Neural crest cell (in vitro differentiated cells): Measurements from ENCODE around the gene REEP1. TPM values are rescaled to one million over a fixed set of nuclear protein-coding genes. Genes with fewer than 3 reads are reported as not detected.
A peak's percentile ranks its signal among the peaks of the same experiment; 100 is the strongest.

Experiments used
- DNase-seq: peaks from one replicate; pipeline ENCODE4 v3.0.0; 2021; ENCODE audit warnings: low read depth, mixed read lengths, low spot score
- H3K27ac Mint-ChIP-seq: one replicate; pipeline ENCODE4 v1.8.0; 2021; ENCODE audit warnings: mild to moderate bottlenecking, mixed read lengths; ENCODE audit not compliant: unreplicated experiment
- H3K27me3 Mint-ChIP-seq: 2 replicates; pipeline ENCODE4 v1.8.0; 2021; ENCODE audit warnings: low read depth, mild to moderate bottlenecking, mixed read lengths
- H3K36me3 Mint-ChIP-seq: 2 replicates; pipeline ENCODE4 v1.8.0; 2021; ENCODE audit warnings: low read depth, mild to moderate bottlenecking, mixed read lengths
- H3K4me1 Mint-ChIP-seq: 2 replicates; pipeline ENCODE4 v1.8.0; 2021; ENCODE audit warnings: mixed read lengths
- H3K4me3 Mint-ChIP-seq: one replicate; pipeline ENCODE4 v1.8.0; 2021; ENCODE audit warnings: mild to moderate bottlenecking, mixed read lengths
- H3K9me3 Mint-ChIP-seq: 2 replicates; pipeline ENCODE4 v1.8.0; 2021; ENCODE audit warnings: mixed read lengths
- CTCF ChIP-seq: fragments of 200-600 bp; sonication (generic); conservative IDR thresholded peaks from 2 replicates; pipeline ENCODE4 v1.5.0; 2021; ENCODE audit warnings: antibody characterized with exemption, mild to moderate bottlenecking
- total RNA-seq: library from RNA; stranded (reverse); gene quantifications from 2 replicates; pipeline ENCODE4 v1.2.1, GENCODE V29; 2021

The REEP1 gene
- total RNA-seq, 1 donor from 2014 or later = 12.3 TPM

- Mint-ChIP-seq H3K27ac (no peak overlapping the region), H3K36me3 (no peaks in the 10 kb centered on the region), H3K9me3 (no peaks in the 10 kb centered on the region), H3K4me1 (peaks cover 26% of the 10 kb centered on the region), H3K27me3 (no peaks in the 10 kb centered on the region), H3K4me3 (no peak overlapping the region)
- no peak for TF ChIP-seq CTCF
- no peak for DNase-seq
These were observed 112.6 kb downstream of the REEP1 start for GRCh38 chr2:86224645-86225355.

GRCh38 chr2:86223927-86224560, 113.4 kb downstream of the REEP1 start:
- no peak overlapping the region for H3K27ac Mint-ChIP-seq
- H3K4me3 Mint-ChIP-seq = no peak overlapping the region
- no peak for DNase-seq
- no peaks in the 10 kb centered on the region for H3K36me3 Mint-ChIP-seq
- no peaks in the 10 kb centered on the region for H3K27me3 Mint-ChIP-seq
- no peaks in the 10 kb centered on the region for H3K9me3 Mint-ChIP-seq
- H3K4me1 Mint-ChIP-seq = peaks cover 26% of the 10 kb centered on the region
- no peak for TF ChIP-seq CTCF

DNA sequence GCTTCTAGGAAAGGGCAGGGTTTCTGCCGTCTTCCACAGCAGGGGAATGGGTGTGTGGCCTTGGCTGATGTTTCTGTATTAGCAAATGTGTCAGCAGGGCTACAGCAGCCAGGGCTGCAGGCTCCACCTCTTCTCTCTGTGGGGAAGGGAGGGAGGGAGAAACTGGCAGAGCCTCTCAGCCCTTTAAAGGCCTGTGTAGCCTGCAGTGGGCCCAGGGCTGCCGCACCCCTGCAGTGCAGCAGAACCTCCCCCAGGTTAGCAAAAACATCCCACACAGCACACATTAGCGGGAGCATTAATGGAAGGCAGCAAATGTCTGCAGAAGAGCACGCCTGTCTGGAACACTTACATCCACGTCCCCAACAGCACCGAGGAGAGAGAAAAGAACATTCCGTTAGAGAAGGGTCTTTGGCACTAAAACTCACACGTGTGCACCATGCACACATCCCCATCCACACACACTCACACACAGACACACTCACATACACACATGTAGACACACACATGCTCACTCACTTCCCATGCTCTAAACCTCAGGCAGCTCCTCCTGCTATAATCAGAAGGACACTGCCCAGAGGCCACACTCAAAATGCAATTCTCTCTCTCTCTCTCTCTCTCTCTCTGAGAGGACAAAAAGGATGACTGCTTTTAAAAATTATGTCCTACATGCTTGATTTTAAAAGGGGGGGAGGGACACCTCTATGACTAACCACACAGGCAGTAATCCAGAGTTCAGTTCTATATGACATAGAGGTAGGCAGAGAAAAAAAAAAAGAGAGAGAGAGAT, 114.1 kb downstream of the REEP1 start:
- no peak overlapping the region for H3K27ac Mint-ChIP-seq

DNA sequence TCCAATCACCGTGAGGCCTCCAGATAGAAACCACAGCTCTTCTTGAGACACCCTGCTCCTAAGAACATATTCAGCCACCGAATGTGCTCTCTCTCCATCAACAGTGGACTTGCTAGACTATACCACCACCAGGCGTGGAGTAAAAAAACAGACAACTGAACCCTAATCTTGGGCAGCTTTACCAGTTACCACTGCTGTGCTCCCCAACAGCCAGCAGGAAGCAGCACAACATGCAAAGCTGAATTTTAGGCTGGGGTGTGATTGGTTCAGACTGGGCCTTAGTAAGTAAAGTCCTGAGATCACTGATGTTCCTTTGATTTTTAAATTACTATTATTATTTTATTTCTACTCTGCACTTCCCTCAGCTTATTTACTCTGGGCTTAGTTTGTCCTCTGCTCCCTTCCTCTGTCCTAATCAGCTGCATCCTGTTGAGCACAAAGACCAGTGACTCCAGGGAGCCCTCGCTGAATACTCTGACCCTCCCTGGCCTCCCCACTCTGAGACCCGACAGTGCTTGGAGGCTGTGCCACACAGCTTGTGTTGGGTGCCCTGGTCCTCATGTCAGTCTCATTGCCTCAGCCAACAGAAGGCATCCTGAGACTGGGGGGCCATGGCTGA, 116.3 kb downstream of the REEP1 start:
- Mint-ChIP-seq H3K4me1 (peaks cover 26% of the 10 kb centered on the region), H3K36me3 (no peaks in the 10 kb centered on the region), H3K4me3 (no peak overlapping the region), H3K9me3 (no peaks in the 10 kb centered on the region), H3K27me3 (no peaks in the 10 kb centered on the region), H3K27ac (no peak overlapping the region)
- TF ChIP-seq CTCF = peak; percentile 97
- peak; percentile 64 for DNase-seq

More for the DNA sequence above, 114.1 kb downstream of the REEP1 start:
- Mint-ChIP-seq H3K27me3 (no peaks in the 10 kb centered on the region), H3K4me3 (no peak overlapping the region), H3K36me3 (no peaks in the 10 kb centered on the region), H3K4me1 (peaks cover 26% of the 10 kb centered on the region), H3K9me3 (no peaks in the 10 kb centered on the region)
- TF ChIP-seq CTCF = no peak
- no peak for DNase-seq

DNA sequence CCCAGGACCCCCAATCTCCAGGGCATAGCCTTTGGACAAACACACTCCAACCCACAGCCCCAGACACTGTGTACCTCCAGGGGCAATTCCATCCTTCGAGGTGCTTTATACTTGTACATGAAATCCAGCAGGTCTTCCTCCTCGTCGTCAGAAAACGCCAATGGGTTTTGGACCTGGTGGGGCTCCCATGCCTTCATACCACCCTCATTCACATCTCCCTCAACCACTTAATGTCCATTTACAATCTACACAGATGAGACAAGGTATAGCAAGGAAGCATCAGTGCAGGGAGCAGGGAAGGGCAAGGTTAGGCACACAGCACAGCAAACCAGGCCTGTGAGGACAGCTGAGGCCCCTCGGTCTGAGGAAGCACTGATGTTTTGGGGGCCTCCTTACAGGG, 117.5 kb downstream of the REEP1 start:
- DNase-seq = no peak
- no peak overlapping the region for H3K4me3 Mint-ChIP-seq
- H3K4me1 Mint-ChIP-seq = peaks cover 25% of the 10 kb centered on the region
- H3K36me3 Mint-ChIP-seq = no peaks in the 10 kb centered on the region
- H3K9me3 Mint-ChIP-seq = no peaks in the 10 kb centered on the region
- H3K27me3 Mint-ChIP-seq = no peaks in the 10 kb centered on the region
- no peak for TF ChIP-seq CTCF
- H3K27ac Mint-ChIP-seq = no peak overlapping the region
